Activated T-helper 9 cell treated with anti-CD3 and anti-CD28 coated beads, Interleukin-2, amount 50 U/mL, for 16 hours (primary cell): ENCODE data around the gene KRTCAP2.
A peak's percentile ranks its signal among the peaks of the same experiment; 100 is the strongest.
"Not testable (repeated sequence)": the region's sequence is repeated elsewhere in the genome, so short reads cannot be mapped to it uniquely, and the experiment has no call there.

ENCODE experiments used
- DNase-seq: peaks from one replicate; pipeline ENCODE4 v3.0.0-alpha.2; 2020; ENCODE audit warnings: low read depth

KRTCAP2 gene

DNA sequence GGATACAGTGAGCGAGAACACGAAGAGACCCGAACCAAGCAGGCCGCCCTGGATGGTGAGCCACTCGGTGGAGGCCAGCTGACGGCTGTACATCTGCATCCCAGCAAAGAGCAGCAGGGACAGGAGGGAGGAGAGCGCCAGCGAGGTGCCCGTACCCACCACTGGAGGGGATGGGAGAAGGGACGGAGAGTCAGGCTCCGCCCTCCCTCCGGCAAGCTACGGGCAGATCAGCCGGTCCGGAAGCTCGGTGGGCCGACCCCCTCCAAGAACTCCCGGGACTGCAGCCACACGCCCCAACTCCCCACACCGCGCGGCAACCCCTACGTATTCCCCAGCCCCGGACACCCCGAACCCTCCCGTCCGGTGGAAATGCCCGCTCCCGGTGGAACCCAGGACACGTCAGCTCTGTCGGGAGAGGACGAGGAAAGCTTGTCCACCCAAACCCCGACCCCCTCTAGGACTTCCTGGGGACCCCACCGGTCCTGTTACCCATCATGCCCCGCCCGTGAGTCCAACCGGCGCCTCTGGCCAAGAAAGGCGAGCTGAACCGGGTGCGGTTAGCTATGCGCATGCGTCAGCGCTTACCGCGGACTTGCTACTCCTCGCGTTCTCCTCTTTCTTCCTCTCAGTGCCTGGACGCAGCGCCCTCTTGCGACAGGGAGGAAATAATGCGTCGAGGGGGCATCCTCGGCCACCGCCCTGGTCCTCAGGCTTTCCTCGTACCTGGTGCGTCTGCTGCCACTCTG is at the start of gene KRTCAP2:
TSS of gene KRTCAP2 (minus strand) at position 573 of the 746 bp plus-strand sequence. CDS start at position 493, 80 bp downstream.
- DNase-seq: peak; percentile 90

DNA sequence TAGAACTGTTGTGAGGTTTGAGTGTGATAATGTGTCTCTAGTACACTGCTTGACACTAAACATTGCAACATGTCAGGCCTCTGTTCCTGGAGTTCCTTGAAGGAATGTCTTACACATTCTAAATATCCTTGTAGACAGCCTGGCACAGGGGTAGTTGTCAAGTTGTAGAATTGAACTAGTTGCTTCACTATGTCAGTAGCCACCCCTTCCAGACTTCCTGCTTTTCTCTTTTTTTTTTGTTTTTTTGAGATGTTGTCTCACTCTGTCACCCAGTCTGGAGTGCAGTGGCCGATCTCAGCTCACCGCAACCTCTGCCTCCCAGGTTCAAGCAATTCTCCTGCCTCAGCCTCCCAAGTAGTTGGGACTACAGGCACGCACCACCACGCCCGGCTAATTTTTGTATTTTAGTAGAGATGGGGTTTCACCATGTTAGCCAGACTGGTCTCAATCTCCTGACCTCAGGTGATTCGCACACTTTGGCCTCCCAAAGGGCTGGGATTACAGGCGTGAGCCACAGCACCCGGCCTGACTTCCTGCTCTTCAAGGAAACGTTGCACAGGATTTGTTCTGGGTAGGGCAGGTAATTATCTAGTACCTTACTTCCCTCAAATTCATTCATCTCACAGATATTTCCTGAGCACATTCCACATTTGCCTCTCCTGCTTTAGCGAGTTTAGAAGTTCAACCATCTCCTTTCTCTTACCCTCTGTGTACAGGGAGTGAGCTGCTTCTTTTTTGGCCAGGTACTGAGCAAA is 47.3 kb upstream of the KRTCAP2 start:
- not testable (repeated sequence) for DNase-seq

DNA sequence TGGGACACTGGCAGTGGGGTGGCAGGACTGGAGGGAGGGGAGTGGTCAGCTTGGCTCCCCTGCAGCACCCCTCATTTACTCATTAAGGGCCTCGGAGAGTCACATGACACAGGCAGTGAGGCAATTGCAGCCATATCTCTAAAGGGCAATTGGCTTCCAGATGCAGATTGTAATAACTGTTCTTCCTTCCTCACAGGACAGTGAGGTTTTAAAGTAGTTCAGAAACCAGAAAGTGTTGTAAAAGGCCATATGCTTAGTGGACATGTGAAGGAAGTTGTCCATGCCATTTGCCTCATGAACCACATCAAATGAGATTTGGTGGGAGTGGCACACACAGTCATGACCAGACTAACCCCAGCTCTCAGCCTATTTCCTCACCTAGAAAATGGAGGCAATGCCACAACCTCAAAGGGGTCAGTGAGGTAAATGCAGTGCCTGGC is 46.5 kb upstream of the KRTCAP2 start:
- DNase-seq: no peak

DNA sequence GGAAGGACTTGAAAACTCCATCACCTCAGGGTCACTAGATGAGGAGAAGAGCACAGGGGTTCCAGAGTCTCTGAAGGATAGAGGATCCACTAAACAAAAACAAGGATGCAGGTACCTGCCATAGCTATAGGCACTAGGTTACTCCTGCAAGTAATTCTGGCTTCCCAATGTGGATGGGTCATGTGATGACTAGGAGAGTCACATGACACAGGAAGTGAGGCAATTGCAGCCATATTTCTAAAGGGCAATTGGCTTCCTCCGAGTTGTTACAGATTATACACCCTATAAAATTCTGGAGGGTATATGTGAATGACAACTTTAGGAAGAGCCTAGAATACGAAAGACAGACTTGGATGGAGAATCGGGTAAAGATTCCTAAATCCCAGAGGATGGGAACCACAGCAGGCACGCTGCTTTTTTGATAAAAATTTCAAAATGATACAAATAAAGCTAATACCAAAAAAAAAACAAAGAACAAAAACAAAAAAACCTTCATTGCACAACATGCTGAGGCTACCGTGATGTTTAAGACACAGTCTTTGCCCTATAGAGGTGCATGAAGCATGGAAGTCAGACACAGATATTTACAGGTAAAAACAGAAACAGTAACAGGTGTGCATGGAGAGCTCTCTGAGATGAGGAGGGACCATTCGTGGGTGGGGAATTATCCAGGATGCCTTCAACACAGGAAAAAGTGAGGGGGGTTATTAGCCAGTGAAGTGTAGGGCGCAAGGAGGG is 45.9 kb upstream of the KRTCAP2 start:
- no peak for DNase-seq

DNA sequence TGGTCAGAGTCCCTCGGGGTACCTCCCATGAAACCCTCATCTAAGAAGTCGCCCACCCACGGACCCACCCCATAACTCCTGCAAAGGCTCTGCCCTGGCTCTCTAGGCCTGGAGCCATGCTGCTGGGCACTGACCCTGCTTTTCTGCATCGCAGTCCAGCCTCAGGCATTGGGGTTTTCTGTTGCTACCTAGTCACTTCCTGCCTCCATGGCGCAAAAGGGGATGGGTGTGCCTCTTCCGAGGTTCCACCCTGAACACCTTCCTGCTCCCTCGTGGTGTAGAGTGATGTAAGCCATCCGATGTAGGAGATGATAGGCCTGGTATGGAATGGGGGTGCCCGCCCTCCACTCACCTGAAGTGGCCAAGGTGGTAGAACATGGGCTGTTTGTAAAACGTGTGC is 41.6 kb upstream of the KRTCAP2 start:
- DNase-seq: not testable (repeated sequence)

DNA sequence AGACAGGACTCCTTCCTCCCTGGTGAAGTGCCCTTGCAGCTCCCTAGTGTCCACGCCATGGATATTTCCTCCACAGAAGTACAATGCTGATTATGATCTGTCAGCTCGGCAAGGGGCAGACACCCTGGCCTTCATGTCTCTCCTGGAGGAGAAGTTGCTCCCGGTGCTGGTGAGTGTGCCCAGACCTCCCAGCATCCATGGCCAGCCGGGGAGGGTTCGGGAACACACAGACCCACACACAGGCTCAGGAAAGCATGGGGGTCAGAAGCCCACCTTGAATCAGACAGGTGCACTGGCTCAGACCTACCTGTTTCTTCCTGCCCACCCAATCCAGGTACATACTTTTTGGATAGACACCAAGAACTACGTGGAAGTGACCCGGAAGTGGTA is 38.9 kb upstream of the KRTCAP2 start:
- DNase-seq: not testable (repeated sequence)

DNA sequence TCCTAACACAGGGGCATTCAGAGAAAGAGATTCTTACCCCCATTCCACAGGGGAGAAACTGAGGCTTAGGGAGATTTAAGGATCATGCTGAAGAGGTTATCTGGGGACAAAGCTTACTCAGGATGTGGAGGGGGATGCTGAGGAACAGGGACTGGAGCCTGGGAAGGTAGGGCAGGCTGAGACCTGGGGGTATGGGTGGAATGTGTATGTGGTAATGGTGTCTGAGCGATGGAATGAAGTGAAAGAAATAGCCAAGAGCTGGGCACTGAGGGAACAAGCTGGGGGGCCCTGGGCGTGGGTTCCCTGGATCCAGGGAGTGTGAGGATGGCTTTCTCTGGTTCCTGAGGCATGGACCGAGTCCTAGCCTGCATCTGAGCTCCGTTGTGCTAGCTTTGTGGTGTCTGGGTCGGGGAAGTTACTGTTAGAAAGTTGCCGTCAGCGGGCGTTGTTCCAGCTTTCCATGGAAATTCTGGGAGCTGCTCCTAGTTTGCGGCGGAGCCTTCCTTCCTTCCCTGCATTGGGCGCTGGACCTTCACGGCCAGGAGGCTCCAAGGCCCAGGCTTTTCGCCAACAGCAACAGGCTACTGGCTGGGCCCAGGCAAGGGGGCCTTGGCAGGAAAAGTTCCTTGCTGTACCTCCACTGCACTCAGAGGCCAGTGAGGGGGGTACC is 38.4 kb upstream of the KRTCAP2 start:
- DNase-seq: not testable (repeated sequence)

DNA sequence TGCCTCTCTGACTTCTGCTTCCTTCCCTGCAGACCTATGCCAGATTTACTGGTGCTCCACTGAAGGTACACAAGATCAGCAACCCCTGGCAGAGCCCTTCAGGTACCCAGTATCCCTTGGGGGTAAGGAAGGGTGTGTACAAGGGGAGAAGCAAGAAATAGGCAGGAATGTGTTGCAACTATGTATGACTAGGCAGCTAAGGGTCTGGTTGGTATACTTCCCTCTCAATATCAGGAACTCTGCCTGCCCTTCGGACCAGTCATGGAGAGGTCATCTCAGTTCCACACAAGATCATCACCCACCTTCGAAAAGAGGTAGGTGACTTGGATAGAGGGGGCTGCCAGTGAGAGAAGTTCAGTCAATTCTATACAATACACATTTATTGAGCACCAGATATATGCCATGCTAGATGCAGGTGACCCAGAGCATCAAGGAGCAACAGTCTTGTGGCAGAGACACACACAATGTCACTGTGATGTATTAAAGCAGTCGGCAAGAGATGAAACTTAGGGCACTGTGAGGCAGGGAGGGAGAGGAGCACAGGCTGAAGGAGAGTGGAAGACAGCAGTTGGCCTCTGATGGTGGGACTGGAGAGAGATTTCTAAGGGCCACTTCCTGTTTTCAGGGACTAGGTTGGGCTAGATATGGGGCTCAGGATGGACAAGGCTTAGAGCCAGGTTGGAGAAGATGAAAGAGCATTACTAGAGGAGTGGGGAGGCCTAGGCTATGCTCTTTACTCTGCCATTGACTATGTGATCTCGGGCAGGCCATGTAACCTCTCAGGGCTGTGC is 37.4 kb upstream of the KRTCAP2 start:
- no peak for DNase-seq

DNA sequence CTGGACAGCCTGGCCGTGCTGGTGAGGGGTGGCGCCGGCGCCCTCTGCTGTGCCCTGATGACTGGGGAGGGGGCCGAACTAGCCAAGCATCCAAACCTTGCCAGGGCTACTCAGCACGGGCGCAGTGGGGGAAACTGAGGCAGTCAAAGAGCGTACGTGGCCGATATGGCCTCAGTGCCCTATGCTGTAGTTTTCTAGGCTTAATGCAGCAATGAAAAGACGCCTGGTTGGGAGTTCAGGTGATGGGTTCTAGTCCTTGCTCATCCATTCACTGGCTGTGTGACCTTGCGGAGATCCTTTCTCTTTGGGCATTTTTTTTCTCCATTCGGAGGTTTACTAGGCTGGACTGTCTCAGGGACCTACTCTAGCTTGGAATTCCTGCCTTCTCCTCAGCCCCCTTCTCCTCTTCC is 36.2 kb upstream of the KRTCAP2 start:
- DNase-seq: no peak

DNA sequence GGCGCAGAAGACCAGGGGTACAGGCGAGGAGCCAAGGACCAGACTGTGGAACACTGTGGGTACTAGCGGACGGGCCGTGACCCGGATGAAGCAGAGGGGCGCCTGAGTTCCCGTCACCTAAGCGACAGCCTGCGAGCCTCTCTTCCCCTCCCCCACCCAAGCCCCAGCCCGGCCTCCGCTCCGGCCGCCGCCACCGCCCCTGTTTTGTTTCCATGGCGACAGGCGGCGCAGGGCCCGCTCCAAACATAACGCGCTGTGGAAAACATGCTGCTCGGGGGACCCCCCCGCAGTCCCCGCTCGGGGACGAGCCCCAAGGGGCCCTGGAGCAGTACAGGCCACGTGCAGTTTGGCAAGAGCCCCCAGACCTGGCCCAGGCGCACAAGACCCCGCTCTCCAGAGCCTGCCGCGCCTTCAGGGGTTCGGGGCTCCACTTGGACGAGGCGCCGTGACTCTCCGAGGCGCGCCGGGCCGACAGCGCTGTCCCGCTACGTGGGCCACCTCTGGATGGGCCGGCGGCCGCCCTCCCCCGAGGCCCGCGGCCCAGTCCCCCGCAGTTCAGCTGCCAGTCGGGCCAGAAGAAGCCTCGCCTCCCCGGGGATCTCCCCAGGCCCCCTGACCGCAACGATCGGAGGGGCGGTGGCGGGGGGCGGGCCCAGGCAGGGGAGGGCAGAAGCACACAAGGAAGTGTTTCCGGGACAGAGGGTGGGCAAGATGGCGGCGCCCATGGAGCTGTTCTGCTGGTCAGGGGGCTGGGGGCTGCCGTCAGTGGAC is 35.6 kb upstream of the KRTCAP2 start, which contains the start of gene MTX1:
TSS of gene MTX1 (plus strand) at position 155 of the 771 bp plus-strand sequence. CDS start at position 265, 110 bp downstream.
- peak; percentile 87 for DNase-seq

DNA sequence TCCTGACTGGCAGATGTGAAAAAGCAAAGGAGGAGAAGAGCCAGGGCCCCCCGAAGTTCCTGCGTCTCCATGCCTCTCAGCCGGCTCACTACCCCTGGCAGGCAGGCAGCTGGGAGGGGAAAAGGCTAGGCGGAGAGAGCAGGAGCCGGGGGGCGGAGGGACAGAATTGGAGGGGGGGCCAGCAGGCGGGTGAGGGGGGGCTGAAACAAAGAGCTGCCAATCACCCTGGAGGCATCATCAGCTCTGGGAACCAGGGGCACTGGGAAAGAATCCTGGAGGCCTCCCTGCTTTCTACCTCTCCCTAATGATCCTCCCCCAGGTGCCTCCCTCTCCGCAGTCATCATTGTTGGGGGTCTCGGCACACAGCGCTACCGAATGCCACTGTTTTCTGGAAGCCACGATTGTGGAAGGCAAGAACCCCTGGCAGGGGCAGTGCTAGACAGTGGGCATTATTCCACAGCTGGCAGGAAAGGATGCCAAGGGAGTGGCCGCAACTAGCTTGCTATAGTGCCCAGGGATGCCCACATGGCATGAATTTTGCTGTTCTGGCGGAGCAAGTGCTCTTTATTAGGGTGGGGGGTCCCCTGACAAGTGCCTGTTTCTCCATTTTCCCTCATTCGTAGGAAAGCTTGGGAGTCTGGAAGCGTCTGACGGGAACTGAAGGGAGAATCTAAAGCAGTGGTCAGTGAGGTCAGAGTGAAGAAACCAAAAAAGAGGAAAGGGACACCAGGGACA is 34.9 kb upstream of the KRTCAP2 start, which contains the start of gene THBS3:
TSS of gene THBS3 (minus strand) at position 92 of the 735 bp plus-strand sequence. CDS start at position 71, 21 bp downstream.
- DNase-seq: no peak

DNA sequence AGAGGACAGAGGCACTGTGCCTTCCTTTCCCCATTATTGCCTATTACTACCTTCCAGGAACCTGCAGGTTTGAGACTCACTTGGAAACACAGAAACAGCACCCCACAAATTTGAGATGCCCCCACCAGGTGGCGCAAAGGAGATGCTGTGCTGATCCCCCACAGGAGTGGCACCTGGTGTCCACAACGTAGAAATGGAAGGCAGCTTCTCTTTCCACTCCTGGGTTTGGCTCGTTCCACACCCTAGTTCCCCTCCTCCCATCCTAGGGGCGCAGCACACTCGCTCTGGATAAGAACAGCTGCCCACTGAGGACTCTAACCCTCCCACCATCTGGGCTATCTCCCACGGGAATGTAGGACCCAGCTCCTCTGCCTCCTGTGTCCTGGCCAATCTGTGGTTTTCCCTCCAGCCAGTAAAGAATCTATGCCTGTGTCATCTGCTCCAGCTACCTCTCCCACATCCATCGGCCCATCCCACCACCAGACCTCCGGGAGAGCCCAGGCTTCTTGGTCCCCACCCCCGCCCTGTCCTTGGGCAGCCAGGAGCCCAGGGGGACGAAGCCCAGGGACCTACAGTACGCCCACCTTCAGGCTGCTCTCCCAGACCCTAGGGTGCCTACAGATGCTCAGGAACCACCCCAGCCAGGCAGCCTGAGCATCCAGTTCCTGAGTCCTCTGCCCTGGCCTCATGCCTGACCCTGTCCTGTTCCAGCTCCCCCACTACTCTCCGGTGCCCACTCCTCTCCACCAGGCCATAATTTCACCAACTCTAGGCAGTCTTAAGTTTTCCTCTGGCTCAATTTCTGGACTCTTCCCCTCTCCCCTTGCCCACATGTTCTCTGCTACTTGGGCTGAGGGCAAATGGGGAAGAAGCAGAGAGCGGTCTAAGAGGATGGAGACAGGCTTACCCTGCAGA is 34.0 kb upstream of the KRTCAP2 start:
- peak; percentile 81 for DNase-seq

DNA sequence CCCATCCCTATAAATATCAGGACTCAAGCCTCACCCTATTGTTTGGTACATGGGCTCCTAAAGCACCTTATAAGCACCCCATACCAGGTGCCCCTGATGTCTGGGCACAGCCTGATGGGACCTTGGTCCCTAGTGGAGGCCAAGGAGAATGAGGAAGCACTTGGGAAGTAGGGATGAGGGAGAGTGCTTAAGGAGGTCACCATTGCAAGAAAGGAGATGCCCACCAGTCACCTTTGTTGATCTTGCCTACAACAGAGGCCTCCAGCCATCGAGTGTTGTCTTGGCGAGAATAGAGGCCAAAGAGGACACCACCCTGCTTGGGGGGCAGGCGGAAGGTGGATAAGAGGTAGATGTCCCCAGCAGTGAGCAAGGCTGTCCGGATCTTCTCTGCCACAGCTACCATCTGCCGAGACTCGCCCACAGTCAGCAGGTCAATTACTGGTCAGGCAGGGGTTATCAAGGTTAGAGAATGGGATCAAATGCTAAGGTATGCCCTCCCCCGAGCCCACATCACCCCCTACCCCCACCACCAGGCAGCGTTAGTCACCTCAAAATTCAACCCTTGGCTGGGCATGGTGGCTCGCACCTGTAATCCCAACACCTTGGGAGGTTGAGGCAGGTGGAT is 33.0 kb upstream of the KRTCAP2 start:
- no peak for DNase-seq

DNA sequence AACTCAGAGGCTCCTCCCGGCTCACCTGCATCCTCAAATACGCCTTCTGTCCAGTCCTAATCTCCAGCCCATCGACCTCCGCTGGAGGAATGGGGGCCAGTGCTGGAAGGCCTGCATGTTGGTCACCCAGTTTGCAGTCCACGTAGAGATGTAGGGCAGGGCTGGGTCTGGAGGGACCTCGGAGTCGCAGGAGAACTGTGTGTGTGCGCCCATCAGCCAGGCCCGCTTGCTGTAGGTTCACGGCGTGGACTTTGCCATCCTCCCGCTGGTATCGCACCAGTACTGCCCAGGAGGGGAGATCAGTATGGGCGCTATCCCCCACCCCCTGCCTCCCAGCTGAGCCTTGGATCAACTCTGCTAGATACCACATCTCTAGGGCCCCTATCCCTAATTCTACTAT is 31.9 kb upstream of the KRTCAP2 start:
- DNase-seq: no peak

DNA sequence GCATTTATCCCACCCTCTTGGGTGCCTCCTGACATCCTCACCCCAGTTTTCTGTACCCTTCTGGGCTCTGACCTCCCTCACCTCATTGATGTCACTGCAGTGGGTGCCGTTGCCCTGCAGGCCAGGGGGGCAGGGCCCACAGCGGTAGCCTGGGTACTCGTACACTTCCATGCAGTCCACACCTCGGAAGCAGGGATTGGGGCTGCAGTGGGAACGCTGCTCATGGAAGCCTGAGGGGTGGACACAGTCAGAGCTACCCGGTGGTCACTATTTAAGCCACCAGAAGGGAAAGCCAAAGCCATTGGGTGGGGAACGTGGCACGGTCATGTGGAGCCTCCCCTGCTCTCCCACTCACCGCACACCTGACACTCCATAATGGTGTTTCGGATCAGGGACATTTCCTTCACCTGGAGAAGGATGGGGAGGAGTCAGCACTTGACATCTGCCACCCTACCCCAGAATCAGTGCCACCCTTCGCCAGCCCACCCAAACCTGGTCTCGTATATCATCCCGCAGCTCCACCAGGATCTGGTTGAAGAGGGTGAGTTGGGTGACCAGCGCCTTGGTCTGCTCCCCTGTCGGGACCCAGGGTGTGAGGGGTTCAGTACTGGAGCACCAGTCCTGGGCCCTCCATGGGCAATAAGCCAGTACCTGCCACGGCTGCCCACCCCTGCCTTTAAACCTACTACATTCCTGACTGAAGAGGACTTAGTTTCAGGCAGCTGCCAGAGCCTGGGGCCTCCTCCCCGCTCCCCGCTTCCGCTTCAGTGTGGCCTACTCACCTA is 29.8 kb upstream of the KRTCAP2 start:
- DNase-seq: no peak

DNA sequence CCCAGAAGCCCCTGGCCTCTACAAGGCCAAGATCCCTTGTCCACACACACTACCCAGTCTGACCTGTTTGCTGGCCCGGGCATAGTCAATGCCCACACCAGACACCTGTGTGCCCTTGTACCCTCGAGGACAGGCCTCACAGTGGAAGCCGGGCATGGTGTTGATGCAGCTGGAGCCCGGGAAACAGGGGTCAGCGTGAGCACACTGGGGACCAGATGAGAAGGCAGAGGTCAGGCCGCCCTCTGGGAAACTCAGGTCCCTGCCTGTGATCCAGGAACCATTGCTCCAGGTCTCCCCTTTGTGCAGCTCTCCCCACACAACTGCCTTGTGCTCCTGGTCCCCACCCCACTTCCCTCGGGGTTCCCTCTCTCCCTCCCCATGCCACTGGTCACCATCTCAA is 29.1 kb upstream of the KRTCAP2 start:
- DNase-seq: no peak

DNA sequence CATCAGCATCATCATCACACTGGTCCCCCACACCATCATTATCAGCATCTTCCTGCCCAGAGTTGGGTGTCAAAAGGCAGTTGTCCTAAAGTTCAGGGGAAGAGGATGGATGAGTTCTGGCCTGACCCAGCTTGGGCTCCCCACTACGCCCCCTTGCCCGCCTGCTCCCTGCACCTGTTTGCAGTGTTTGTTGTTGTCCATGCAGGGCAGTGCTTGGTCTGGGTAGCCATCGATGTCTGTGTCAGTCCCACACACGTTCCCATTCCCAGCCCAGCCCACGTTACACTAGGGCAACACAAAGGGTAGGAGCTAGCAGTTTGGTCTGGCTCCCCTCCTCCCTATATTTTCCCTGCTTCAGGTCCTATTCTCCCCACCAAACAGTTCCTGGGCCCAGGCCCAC is 27.8 kb upstream of the KRTCAP2 start:
- DNase-seq: no peak
